Cardiac fibroblast (primary cell): ENCODE measurements around the gene PPFIBP2.

Source experiments
- DNase-seq, 2 donors: peaks; one replicate each; pipeline versions ENCODE4 v3.0.0 to v3.0.0-alpha.2; 2010; ENCODE audit warnings: low read depth in 2 of 2
- H3K4me3 ChIP-seq, 2 donors: replicated peaks in 1 of 2; 1 replicate in 1 of 2; 2 replicates in 1 of 2; pipeline ENCODE4 v1.5.1; 2011; ENCODE audit warnings: low read depth in 2 of 2, low read length in 2 of 2, mild to moderate bottlenecking in 2 of 2, moderate library complexity in 1 of 2
- CTCF ChIP-seq: IDR thresholded peaks from one replicate; pipeline ENCODE4 v1.5.1; 2011; ENCODE audit warnings: low read depth, mild to moderate bottlenecking, low read length, inconsistent platforms

Gene PPFIBP2

GRCh38 chr11:7592711-7593110 lies 78.9 kb downstream of the PPFIBP2 start:
- no peak overlapping the region for H3K4me3 ChIP-seq
- peak; percentile 52 to 94 for DNase-seq
- TF ChIP-seq CTCF, result no peak

- H3K4me3 ChIP-seq, result no peak overlapping the region
- TF ChIP-seq CTCF, result no peak
- no peak for DNase-seq
Measured at GRCh38 chr11:7593481-7593880, 79.7 kb downstream of the PPFIBP2 start.

- DNase-seq, result peak in 1 of 2 donors; percentile 78
- no peak overlapping the region for H3K4me3 ChIP-seq
- no peak for TF ChIP-seq CTCF
Measured at GRCh38 chr11:7595016-7595866, 81.4 kb downstream of the PPFIBP2 start.

GRCh38 chr11:7595951-7596350 lies 82.2 kb downstream of the PPFIBP2 start:
- no peak for DNase-seq
- H3K4me3 ChIP-seq, result no peak overlapping the region
- TF ChIP-seq CTCF, result no peak

GRCh38 chr11:7596975-7597391 lies 83.2 kb downstream of the PPFIBP2 start:
- TF ChIP-seq CTCF, result no peak
- no peak overlapping the region for H3K4me3 ChIP-seq
- DNase-seq, result no peak

- no peak for DNase-seq
- no peak for TF ChIP-seq CTCF
Measured at GRCh38 chr11:7597620-7598019, 83.8 kb downstream of the PPFIBP2 start.

More at GRCh38 chr11:7597620-7598019, 83.8 kb downstream of the PPFIBP2 start:
- no peak overlapping the region for H3K4me3 ChIP-seq
